Measurements from ENCODE around the gene ANKRD34C.

ANKRD34C gene

DNA sequence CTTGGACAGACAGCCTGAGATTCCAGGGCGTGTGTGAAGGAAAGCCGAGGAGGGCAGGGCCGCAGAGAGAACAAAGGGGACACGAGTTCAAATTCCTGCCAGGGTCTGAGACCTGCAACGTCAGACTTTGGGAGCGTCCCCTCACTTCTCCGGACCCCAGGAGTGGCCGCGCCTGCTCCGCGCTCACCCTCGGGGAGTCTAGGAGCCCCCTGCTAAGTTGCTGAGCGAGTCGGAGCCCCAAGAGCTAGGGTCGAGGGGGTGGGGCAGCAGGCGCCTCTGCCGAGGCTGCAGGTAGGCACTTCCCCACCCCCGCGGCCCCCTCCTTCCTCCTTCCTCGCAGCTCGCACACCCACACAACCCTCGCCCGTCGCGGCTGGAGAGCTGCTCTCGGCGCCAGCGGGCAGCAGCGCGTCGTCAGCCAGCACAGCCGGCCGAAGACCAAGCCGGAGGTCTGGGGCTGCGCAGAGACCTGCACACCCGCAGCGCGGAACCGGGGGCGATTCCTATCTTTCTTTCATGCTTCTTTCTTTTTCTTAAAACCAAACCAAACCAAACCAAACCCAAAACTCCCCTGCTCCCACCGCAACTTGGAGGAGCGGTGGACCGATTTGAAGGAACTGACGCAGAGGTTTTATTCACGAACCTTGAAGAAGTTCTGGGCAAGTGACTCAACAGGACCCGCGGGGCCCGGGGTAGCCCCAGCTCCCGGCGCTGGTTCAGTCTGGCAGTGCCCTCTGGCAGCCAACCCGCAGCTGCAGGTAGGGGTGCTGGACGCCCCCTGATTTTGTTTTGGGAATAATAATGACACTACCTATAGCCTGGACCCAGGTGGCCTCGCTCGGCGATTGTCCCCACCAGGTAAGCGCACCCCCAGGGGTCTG, at the start of gene ANKRD34C:
Gene ANKRD34C, plus strand, starts transcription at position 352 of the 881 bp plus-strand sequence. CDS start 10,563 bp downstream, outside the sequence.
- FAIRE-seq, result no peak
- no peak for DNase-seq (ENCODE audit: low spot score)

GRCh38 chr15:79233236-79233635, 49.3 kb upstream of the ANKRD34C start:
- DNase-seq (ENCODE audit: low spot score) (no peak), FAIRE-seq (no peak)

GRCh38 chr15:79240036-79240435, 42.5 kb upstream of the ANKRD34C start:
- FAIRE-seq, result no peak

DNA sequence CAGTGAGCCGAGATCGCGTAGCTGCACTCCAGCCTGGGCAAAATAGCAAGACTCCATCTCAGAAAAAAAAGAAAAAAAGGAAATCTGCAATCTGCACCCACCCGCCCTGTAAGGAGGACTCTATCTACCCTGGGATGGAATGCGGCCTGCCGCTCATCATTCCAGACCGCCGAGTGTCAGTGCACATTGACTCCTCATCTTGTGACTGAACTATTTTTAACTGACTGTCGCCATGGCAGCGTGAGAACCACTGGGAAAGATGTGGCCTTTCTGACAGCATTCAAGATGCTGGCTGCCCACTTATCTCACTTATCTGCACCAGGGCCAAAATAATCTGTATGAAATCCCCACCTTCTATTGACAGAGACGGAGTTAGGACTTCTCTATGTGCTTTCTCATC, 38.8 kb upstream of the ANKRD34C start:
- DNase-seq (ENCODE audit: low spot score) (no peak), FAIRE-seq (no peak)

More at GRCh38 chr15:79240036-79240435, 42.5 kb upstream of the ANKRD34C start:
- no peak for DNase-seq (ENCODE audit: low spot score)

GRCh38 chr15:79244876-79245275, 37.6 kb upstream of the ANKRD34C start:
- FAIRE-seq (no peak), DNase-seq (ENCODE audit: low spot score) (no peak)

DNA sequence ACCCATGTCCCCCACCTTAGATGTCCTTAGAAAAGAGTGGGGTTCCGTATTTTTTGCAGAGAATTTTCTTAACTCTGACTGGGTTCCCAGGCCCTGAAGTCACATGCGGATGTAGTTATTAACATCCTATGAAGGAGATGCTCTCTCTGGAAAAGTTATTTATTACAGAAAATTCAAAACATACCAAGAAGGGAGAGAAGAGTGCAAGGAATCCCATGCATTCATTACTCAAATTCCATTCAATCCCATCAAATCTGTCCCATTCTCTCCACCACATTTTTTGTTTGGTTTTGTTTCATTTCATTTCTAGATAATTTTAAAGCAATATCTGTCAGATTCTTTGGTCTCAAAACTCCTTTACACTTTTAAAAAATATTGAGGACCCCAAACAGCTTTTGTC, 34.3 kb upstream of the ANKRD34C start:
- no peak for DNase-seq (ENCODE audit: low spot score)
- FAIRE-seq, result no peak

- DNase-seq (ENCODE audit: low spot score) (no peak), FAIRE-seq (no peak)
Observed at GRCh38 chr15:79257454-79257853, 25.1 kb upstream of the ANKRD34C start.

DNA sequence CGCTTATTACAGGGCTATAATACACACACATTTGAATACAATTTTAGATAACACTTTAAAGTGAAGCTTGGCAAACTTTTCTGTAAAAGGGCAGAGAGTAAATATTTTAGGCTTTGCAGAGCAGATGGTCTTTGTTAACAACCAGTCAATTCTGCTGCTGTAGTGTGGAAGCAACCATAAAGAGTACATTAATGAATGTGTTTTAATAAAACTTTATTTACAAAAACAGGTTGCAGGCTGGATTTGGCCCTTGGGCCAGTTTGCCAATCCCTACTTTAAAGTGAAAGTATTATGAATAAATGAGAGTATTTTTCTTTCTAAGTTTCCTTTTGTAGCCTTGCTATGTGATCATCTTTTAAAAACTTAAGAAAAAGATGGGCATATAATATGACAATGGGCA, 20.7 kb upstream of the ANKRD34C start:
- DNase-seq (ENCODE audit: low spot score) (no peak), FAIRE-seq (no peak)

GRCh38 chr15:79265167-79265566, 17.4 kb upstream of the ANKRD34C start:
- DNase-seq (ENCODE audit: low spot score) (no peak), FAIRE-seq (no peak)

DNA sequence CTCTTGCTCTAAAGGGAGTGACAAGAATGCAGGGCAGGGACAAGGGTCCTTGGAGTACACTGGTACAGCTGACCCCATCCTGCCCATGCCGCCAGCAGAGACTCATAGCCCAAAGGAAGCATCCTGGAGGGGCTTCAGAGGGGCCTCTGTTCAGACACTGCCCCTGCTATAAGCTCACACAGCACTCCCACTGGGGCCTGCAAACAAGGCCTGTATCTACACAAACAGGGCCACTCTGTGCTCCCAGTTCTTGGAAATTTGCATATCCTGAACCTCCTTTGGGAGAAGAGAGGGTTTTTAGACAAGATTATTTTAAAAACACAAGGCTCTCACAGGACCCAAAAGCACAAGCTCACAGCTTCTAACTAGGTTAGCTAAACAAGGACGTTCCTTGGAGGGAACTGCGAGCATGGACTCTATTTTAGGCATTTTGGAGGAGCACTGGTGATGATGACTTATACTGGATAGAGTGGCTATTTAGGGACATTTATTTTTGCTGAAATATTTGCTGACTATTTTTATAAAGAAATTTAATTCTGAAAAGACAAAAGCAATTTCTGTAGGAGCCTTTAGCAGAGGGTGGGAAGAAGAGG, 16.4 kb upstream of the ANKRD34C start:
- FAIRE-seq (no peak), DNase-seq (ENCODE audit: low spot score) (no peak)

DNA sequence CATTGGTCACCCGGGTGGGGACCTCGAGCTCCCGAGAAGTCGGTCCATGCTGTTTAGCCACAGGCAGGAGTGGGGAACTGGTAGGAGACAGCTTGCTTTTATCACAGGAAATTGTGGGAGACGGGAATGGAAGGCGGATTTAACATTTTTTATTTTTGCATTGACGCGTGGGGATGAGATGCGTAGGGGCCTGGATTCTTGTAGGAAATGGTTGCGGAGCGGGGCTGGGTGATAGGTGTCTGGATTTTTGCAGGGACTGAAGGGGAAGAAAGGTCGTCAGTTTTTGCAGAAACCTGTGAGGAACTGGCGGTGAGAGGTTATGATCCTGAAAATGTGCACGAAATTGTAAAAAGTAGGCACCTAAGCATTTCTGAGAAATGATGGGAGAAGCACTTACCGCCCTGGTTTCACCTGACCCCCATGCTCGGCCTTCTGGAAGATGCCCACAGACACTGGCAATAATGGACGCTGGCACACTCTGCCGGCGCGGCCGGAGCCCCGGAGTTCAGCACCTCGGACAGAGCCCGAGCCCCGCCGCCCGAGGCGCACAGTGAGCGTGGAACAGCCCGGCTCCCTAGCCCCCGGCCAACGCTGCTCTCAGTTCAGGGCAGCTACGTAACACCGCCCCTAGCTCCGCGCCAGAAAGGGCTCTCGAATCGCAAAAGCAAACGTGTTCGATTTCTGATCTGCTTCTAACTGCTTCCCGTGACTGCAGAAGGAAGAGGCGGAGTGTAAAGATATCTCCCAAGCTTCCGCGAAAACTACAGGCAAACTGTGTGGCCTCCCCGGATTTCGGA, 928 bp downstream of the ANKRD34C start:
- DNase-seq (ENCODE audit: low spot score) (no peak), FAIRE-seq (no peak)

DNA sequence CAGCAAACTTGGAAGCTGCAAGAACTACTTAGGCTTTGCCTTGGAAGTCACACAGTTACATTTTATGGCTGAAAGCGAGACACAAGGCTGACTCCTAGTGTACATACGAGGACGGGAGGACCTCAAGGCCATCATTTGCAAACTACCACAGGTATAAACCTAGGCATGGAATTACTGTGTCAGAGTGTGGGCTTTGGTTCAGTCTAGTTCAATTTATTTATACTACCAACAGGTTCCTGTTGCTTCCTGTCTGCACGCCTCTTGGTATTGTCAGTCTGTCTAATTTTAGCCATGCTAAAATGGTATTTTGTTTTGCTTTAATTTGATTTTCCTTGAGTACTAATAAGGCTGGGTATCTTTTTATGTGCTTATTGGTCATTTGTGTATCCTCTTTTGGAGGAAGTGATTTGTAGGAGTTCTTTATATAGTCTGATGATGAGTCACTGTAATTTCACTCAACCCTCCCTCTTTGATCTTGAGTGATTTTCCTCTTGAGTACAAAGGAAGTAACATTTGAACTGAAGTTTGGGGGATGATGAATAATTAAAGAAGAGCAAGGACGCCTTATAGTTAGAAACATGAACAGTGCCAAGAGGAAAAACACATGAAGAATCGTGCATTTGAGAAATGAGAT, 8.2 kb downstream of the ANKRD34C start:
- FAIRE-seq (no peak), DNase-seq (ENCODE audit: low spot score) (no peak)

GRCh38 chr15:79292011-79292410, 9.5 kb downstream of the ANKRD34C start:
- FAIRE-seq (no peak), DNase-seq (ENCODE audit: low spot score) (no peak)

DNA sequence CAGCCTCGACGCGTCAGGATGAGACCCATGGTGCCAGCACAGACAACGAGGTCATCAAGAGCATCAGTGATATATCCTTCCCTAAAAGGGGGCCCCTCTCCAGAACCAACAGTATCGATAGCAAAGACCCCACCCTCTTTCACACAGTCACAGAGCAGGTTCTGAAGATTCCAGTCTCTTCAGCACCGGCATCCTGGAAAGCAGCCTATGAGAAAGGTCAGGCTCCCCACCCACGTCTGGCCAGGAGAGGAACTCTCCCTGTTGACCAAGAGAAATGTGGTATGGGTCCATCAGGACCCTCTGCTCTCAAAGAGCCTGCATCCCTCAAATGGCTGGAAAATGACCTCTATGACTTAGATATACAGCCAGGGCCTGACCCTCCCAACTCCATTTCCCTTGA, 11.6 kb downstream of the ANKRD34C start:
- FAIRE-seq (no peak), DNase-seq (ENCODE audit: low spot score) (no peak)

DNA sequence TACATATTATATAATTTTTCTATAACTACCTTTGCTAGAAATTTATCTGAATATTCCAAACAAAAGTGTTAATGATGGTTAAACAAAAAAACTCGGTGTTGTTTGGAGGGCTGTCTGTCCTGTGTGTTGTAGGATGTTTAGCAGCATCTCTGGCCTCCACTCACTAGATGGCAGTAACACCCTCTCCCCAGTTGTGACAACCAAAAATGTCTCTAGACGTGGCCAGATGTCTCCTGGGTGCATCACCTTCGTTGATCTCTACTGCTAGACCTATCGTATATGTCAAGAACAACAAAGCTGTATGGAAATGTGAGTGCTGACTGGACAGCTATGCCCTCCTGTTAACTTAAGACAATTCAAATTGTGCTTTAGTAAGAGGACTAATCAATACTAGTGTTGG, 14.1 kb downstream of the ANKRD34C start:
- DNase-seq (ENCODE audit: low spot score) (no peak), FAIRE-seq (no peak)

GRCh38 chr15:79299126-79299840, 16.8 kb downstream of the ANKRD34C start:
- DNase-seq (ENCODE audit: low spot score) (no peak), FAIRE-seq (no peak)

DNA sequence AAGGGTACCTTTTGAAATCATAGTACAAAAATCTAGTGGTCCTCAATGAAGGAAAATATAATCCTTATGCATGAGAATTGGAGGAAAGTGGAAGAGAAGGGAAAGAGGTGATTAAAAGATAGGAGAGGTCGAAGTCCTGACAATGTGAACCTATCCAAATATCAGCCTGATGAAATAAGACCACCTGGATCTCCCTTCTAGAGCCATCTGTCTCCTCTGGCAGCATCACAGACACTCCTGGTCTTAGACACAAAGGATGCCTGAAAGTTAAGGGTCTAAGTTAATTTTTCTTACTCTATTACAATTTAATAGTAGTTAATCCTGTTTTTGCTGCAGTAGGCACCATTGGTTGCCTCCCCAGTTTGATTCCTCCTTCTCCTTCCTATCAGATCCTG, 17.3 kb downstream of the ANKRD34C start:
- FAIRE-seq (no peak), DNase-seq (ENCODE audit: low spot score) (no peak)

DNA sequence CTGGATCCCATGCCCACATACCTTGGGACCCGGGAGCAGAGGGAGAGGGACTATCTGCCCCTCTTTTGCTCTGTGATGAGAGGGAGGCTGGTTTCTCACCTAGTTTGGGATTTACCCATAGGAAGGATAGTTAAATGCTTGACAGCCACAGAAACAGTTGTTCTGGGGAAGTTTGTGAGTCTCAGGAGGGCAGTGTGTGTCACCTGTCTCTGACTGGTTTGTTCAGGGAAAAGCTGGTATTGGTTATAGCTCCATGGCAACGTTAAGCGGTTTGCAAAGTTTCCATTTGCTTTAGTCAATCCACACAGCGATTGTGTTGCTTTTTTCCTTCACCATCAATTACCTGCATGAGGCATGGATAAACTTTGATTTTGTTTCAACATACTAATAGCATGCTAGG, 24.7 kb downstream of the ANKRD34C start:
- no peak for DNase-seq (ENCODE audit: low spot score)
- no peak for FAIRE-seq

GRCh38 chr15:79308874-79309273, 26.4 kb downstream of the ANKRD34C start:
- DNase-seq (ENCODE audit: low spot score), result no peak

GRCh38 chr15:79310612-79310984, 28.1 kb downstream of the ANKRD34C start:
- no peak for DNase-seq (ENCODE audit: low spot score)
- FAIRE-seq, result no peak

More at GRCh38 chr15:79308874-79309273, 26.4 kb downstream of the ANKRD34C start:
- FAIRE-seq, result no peak
